DMS 273 (cell line): ENCODE data around the gene ENTPD5.

ENCODE experiments used
- DNase-seq: peaks from one replicate; lab custom pipeline; 2025; ENCODE audit not compliant: unreplicated experiment; lab: John Stamatoyannopoulos, UW

The ENTPD5 gene

GRCh38 chr14:74018586-74019407 is at the start of gene ENTPD5, which contains the start of gene BBOF1:
Gene ENTPD5 (minus strand): TSS chr14:74019288. CDS start chr14:73988102, 31,186 bp downstream.
Gene BBOF1 (plus strand): TSS chr14:74019349. CDS start chr14:74019479, 130 bp downstream.
- DNase-seq = peak; percentile 96

GRCh38 chr14:74065746-74066575 is 46.9 kb upstream of the ENTPD5 start:
- no peak for DNase-seq

GRCh38 chr14:74064883-74065282 is 45.8 kb upstream of the ENTPD5 start:
- no peak for DNase-seq

GRCh38 chr14:74064426-74064825 is 45.3 kb upstream of the ENTPD5 start:
- no peak for DNase-seq

GRCh38 chr14:74062809-74063150 is 43.7 kb upstream of the ENTPD5 start:
- DNase-seq = no peak

GRCh38 chr14:74049876-74050495 is 30.9 kb upstream of the ENTPD5 start:
- no peak for DNase-seq

- DNase-seq = peak; percentile 6
Observed at GRCh38 chr14:74048281-74048680, 29.2 kb upstream of the ENTPD5 start.

- no peak for DNase-seq
Observed at GRCh38 chr14:74045522-74045921, 26.4 kb upstream of the ENTPD5 start.

GRCh38 chr14:74042296-74042695 is 23.2 kb upstream of the ENTPD5 start:
- no peak for DNase-seq

- peak; percentile 76 for DNase-seq
Observed at GRCh38 chr14:74038020-74038859, 19.2 kb upstream of the ENTPD5 start.

- DNase-seq = no peak
Observed at GRCh38 chr14:74035556-74035955, 16.5 kb upstream of the ENTPD5 start.

GRCh38 chr14:74034572-74034971 is 15.5 kb upstream of the ENTPD5 start:
- no peak for DNase-seq

- no peak for DNase-seq
Observed at GRCh38 chr14:74029136-74029535, 10.0 kb upstream of the ENTPD5 start.

GRCh38 chr14:74022346-74022745 is 3.3 kb upstream of the ENTPD5 start:
- DNase-seq = no peak

- peak; percentile 36 for DNase-seq
Observed at GRCh38 chr14:74019408-74020137, 485 bp upstream of the ENTPD5 start.

GRCh38 chr14:74018174-74018585 is 908 bp downstream of the ENTPD5 start:
- DNase-seq = no peak

- DNase-seq = no peak
Observed at GRCh38 chr14:74015963-74016362, 3.1 kb downstream of the ENTPD5 start.

- no peak for DNase-seq
Observed at GRCh38 chr14:74015176-74015575, 3.9 kb downstream of the ENTPD5 start.

GRCh38 chr14:74014299-74014698 is 4.8 kb downstream of the ENTPD5 start:
- no peak for DNase-seq
